Natural killer cell (primary cell): ENCODE data around the gene WBP2. TPM values are rescaled to one million over a fixed set of nuclear protein-coding genes. Genes with fewer than 3 reads are reported as not detected.
A peak's percentile ranks its signal among the peaks of the same experiment; 100 is the strongest.
"Not testable (repeated sequence)": the region's sequence is repeated elsewhere in the genome, so short reads cannot be mapped to it uniquely, and the experiment has no call there.

Experiments
- ATAC-seq, 3 donors: fragments of 150-1000 bp in 2 of 3; fragments of 200-7000 bp in 1 of 3; cut with Tn5 transposase; 1 replicate in 1 of 3; 2 replicates in 2 of 3; pipeline ENCODE4 v1.10.0; 2021; ENCODE audit warnings: mild to moderate bottlenecking in 2 of 3, moderate library complexity in 2 of 3
- DNase-seq, 2 donors: peaks; one replicate each; pipeline versions ENCODE4 v3.0.0 to v3.0.0-alpha.2; 2013 to 2021; ENCODE audit warnings: mixed read lengths in 1 of 2
- H3K27ac ChIP-seq: one replicate; pipeline ENCODE4 v1.5.1; 2013; ENCODE audit warnings: mild to moderate bottlenecking, low read length
- H3K27me3 ChIP-seq: one replicate; pipeline ENCODE4 v1.6.1; 2013; ENCODE audit warnings: low read length; ENCODE audit not compliant: control insufficient read depth, insufficient read depth
- H3K36me3 ChIP-seq: one replicate; pipeline ENCODE4 v1.6.1; 2013; ENCODE audit warnings: low read length; ENCODE audit not compliant: control insufficient read depth, insufficient read depth
- H3K4me1 ChIP-seq: one replicate; pipeline ENCODE4 v1.6.1; 2013; ENCODE audit warnings: low read length; ENCODE audit not compliant: control insufficient read depth, insufficient read depth
- H3K4me3 ChIP-seq: one replicate; pipeline ENCODE4 v1.5.1; 2013; ENCODE audit warnings: low read length
- H3K9me3 ChIP-seq: one replicate; pipeline ENCODE4 v1.6.1; 2013; ENCODE audit warnings: low read length; ENCODE audit not compliant: control insufficient read depth, insufficient read depth
- H3K27ac Mint-ChIP-seq, 2 donors: one replicate each; pipeline ENCODE4 v1.8.0; 2022; ENCODE audit warnings: mild to moderate bottlenecking in 2 of 2, mixed read lengths in 2 of 2, moderate library complexity in 1 of 2
- H3K27me3 Mint-ChIP-seq, 2 donors: one replicate each; pipeline ENCODE4 v1.8.0; 2022; ENCODE audit warnings: low read depth in 2 of 2, mixed read lengths in 2 of 2
- H3K36me3 Mint-ChIP-seq: one replicate; pipeline ENCODE4 v1.8.0; 2022; ENCODE audit warnings: mixed read lengths
- H3K4me1 Mint-ChIP-seq, 2 donors: one replicate each; pipeline ENCODE4 v1.8.0; 2022; ENCODE audit warnings: mixed read lengths in 2 of 2
- H3K4me3 Mint-ChIP-seq: one replicate; pipeline ENCODE4 v1.8.0; 2022; ENCODE audit warnings: mild to moderate bottlenecking, moderate library complexity, mixed read lengths
- H3K9me3 Mint-ChIP-seq, 2 donors: one replicate each; pipeline ENCODE4 v1.8.0; 2022; ENCODE audit warnings: mixed read lengths in 2 of 2
- WGBS: methylation state at CpG from one replicate; pipeline ENCODE4 v1.1.7; 2013; ENCODE audit warnings: missing lambda C conversion rate; ENCODE audit not compliant: insufficient coverage; 5-methylcytosine and 5-hydroxymethylcytosine counted together
- intact Hi-C: fragments of 100-400 bp; cut with micrococcal nuclease; formaldehyde crosslinking; loops from one replicate; pipeline ENCODE4 v1.14.2; 2022
- total RNA-seq, 4 donors: library from RNA; stranded (reverse); fragments of 120-200 nt in 1 of 4; gene quantifications; one replicate each; pipeline versions ENCODE4 v1.2.3 to v1.2.4, GENCODE V29; 2013 to 2022
- TF ChIP-seq, protein P1 (sequence below): fragments of 200-600 bp; IDR thresholded peaks from one replicate; pipeline ENCODE4 v1.8.0; 2022; ENCODE audit warnings: antibody characterized with exemption

WBP2 gene
- total RNA-seq, 3 donors from 2014 or later (not counting 1 experiment from before 2014, with no cell fraction given), result 81.1 to 106 (median 95.2) TPM

DNA sequence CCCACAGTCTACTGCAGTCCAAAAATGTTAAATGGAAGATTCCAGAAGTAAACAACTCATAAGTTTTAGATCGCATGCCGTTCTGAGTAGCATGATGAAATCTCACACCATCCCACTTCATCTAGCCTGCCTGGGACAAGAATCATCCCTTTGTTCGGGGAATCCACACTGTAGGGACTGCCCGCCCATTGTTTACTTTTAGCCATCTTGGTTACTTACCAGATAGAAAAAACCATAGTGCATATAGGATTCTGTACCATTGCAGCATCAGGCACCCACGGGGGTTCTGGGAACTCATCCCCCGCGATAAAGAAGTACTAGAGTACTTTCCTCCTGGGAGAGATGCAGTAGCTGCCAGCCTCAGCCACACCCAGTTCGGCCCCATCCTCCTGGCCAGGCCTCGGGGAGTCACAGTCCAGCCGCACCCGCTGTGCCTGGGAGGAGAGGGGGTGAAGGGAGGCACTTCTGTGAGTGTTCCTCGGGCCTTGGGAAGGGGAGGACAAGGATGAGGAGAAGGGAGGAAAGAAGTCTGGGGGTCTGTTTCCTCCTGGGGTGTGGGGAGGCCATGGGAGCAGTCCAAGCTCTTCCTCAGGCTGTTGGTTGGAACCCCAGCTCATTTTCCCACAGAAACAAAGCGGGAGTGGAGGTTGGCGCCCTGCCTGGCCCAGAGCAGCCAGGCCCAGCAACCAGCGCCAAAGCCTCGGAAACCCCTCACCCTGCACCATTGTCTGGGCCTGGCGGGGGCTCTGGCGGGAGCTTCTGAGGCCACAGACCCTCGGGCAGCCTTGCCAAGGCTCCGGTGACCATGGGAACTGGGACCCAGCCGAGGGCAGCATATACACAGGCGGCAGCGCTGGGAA, 14.4 kb upstream of the WBP2 start:
- no peak for ATAC-seq
- intact Hi-C loops, result no loop called here
- Histone ChIP-seq H3K27me3 (no peaks in the 10 kb centered on the region), H3K4me3 (no peak overlapping the region), H3K27ac (no peak overlapping the region), H3K4me1 (peaks cover 21% of the 10 kb centered on the region), H3K9me3 (no peaks in the 10 kb centered on the region), H3K36me3 (no peaks in the 10 kb centered on the region)
- Mint-ChIP-seq H3K27ac (no peak overlapping the region), H3K4me3 (no peak overlapping the region), H3K9me3 (no peaks in the 10 kb centered on the region), H3K4me1 (peaks cover 10 to 11% of the 10 kb centered on the region in 2 donors), H3K36me3 (no peaks in the 10 kb centered on the region), H3K27me3 (no peaks in the 10 kb centered on the region)
- 92% methylated on average over 23 of the region's 23 CpGs for WGBS
- TF ChIP-seq, protein P1, sequence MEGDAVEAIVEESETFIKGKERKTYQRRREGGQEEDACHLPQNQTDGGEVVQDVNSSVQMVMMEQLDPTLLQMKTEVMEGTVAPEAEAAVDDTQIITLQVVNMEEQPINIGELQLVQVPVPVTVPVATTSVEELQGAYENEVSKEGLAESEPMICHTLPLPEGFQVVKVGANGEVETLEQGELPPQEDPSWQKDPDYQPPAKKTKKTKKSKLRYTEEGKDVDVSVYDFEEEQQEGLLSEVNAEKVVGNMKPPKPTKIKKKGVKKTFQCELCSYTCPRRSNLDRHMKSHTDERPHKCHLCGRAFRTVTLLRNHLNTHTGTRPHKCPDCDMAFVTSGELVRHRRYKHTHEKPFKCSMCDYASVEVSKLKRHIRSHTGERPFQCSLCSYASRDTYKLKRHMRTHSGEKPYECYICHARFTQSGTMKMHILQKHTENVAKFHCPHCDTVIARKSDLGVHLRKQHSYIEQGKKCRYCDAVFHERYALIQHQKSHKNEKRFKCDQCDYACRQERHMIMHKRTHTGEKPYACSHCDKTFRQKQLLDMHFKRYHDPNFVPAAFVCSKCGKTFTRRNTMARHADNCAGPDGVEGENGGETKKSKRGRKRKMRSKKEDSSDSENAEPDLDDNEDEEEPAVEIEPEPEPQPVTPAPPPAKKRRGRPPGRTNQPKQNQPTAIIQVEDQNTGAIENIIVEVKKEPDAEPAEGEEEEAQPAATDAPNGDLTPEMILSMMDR, result no peak
- no peak for DNase-seq

DNA sequence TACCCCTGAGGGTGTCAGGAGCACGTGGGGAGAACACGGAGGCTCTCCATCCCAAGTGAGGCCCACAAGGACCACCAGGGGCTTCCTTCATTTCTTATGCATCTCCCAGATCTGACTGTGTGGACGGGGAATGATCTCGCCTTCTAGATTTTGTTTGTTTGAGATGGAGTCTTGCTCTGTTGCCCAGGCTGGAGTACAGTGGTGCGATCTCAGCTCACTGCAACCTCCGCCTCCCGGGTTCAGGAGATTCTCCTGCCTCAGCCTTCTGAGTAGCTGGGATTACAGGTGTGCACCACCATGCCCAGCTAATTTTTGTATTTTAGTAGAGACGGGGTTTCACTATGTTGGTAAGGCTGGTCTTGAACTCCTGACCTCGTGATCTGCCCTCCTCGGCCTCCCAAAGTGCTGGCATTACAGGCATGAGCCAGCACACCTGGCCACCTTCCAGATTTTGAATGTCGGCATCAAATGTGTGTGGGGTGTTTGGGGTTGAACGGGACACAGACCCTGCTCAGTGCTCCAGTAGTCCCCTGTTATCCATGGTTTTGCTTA, 13.7 kb upstream of the WBP2 start:
- H3K27me3 Mint-ChIP-seq, intact Hi-C loops, H3K9me3 Mint-ChIP-seq, H3K9me3 ChIP-seq, H3K36me3 Mint-ChIP-seq, H3K4me3 ChIP-seq, H3K4me3 Mint-ChIP-seq, H3K27ac Mint-ChIP-seq, H3K36me3 ChIP-seq, H3K27me3 ChIP-seq, H3K27ac ChIP-seq, ATAC-seq, DNase-seq: not testable (repeated sequence)
- H3K4me1 ChIP-seq, result peaks cover 28% of the 10 kb centered on the region
- peaks cover 16 to 18% of the 10 kb centered on the region in 2 donors for H3K4me1 Mint-ChIP-seq
- WGBS, result 93% methylated on average over 12 of the region's 12 CpGs

DNA sequence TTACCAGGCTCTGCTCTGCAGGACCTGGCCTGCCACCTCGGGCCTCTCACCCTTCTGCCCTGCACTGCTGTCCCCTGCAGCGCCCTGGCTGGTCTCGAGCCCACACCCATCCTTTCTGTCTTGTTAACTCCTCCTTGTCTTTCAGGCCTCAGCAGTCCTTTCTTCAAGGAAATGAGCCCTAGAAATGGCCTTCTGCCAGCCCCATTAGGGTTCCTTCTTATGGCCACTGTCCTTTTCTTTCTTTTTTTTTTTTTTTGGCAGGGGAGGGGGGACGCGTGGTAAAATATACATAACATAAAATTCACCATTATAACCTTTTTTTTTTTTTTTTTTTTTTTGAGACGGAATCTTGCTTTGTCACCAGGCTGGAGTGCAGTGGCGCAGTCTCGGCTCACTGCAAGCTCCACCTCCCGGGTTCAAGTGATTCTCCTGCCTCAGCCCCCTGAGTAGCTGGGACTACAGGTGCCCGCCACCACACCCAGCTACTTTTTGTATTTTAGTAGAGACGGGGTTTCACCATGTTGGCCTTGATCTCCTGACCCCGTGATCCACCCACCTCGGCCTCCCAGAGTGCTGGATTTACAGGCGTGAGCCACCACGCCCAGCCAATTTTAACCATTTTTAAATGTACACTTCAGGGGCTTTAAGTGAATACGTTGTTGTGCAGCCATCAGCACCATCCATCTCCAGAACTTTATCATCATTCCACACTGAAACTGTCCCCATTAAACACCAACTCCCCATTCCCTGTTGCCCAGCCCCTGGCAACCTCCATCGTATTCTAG, 10.5 kb upstream of the WBP2 start:
- peaks cover 16 to 18% of the 10 kb centered on the region in 2 donors for H3K4me1 Mint-ChIP-seq
- ATAC-seq, H3K36me3 ChIP-seq, H3K9me3 ChIP-seq, H3K36me3 Mint-ChIP-seq, DNase-seq, H3K4me3 ChIP-seq, H3K27me3 Mint-ChIP-seq, intact Hi-C loops, H3K9me3 Mint-ChIP-seq, H3K27me3 ChIP-seq: not testable (repeated sequence)
- WGBS, result 90% methylated on average over 13 of the region's 17 CpGs
- Histone ChIP-seq H3K4me1 (peaks cover 27% of the 10 kb centered on the region), H3K27ac (peak overlapping the region; percentile 84)
- H3K4me3 Mint-ChIP-seq, result peak overlapping the region; percentile 80
- H3K27ac Mint-ChIP-seq, result peak overlapping the region; percentile 83 to 93

DNA sequence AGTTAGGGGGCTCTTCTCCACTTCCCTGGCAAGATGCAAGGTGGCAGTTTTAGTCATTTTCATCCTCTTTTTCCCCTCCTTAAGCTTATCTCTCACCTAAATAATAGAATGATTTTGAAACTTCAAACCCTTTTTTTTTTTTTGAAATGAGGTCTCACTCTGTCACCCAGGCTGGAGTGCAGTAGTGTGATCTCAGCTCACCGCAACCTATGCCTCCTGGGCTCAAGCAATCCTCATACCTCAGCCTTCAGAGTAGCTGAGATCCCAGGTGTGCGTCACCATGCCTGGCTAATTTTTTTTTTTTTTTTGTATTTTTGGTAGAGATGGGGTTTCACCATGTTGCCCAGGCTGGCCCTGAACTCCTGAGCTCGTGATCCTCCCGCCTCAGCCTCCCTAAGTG, 9.8 kb upstream of the WBP2 start:
- Mint-ChIP-seq H3K4me3 (peak overlapping the region; percentile 80), H3K4me1 (peaks cover 16 to 18% of the 10 kb centered on the region in 2 donors), H3K27ac (peak overlapping the region; percentile 83 to 93)
- not testable (repeated sequence) for H3K9me3 Mint-ChIP-seq, H3K36me3 ChIP-seq, H3K4me3 ChIP-seq, H3K27me3 ChIP-seq, H3K9me3 ChIP-seq, H3K36me3 Mint-ChIP-seq, H3K27me3 Mint-ChIP-seq
- peak overlapping the region; percentile 84 for H3K27ac ChIP-seq
- peak; percentile 42 to 67 (median 64) for ATAC-seq
- 62% methylated on average over 4 of the region's 4 CpGs for WGBS
- DNase-seq, result peak in 1 of 2 donors; percentile 70
- intact Hi-C loops, result loop anchor here (1.0 kb wide), 1 partner anchor 10 kb away; the partner anchor contains the start of gene WBP2
- H3K4me1 ChIP-seq, result peaks cover 28% of the 10 kb centered on the region
